GM23338 (cell line): Measurements from ENCODE around the gene ATP7A. TPM values are rescaled to one million over a fixed set of nuclear protein-coding genes. Genes with fewer than 3 reads are reported as not detected.

Experiments used
- CREB1 ChIP-seq: fragments of 250-450 bp; sonication (Bioruptor Pico); IDR thresholded peaks from 2 replicates; pipeline ENCODE4 v1.5.0; 2020; ENCODE audit warnings: low read depth, mild to moderate bottlenecking, moderate library complexity
- EZH2phosphoT487 ChIP-seq: fragments of 200-600 bp; sonication (generic); IDR thresholded peaks from one replicate; pipeline ENCODE4 v1.8.1; 2018; ENCODE audit warnings: antibody characterized with exemption; ENCODE audit not compliant: unreplicated experiment
- JUNB ChIP-seq: IDR thresholded peaks from one replicate; pipeline ENCODE4 v1.6.1; 2016; ENCODE audit warnings: antibody characterized with exemption; ENCODE audit not compliant: unreplicated experiment
- NANOG ChIP-seq: IDR thresholded peaks from 2 replicates; pipeline ENCODE4 v1.6.1; 2016; ENCODE audit warnings: antibody characterized with exemption, borderline replicate concordance
- POLR2AphosphoS5 ChIP-seq: IDR thresholded peaks from 2 replicates; pipeline ENCODE4 v1.6.1; 2016; ENCODE audit warnings: antibody characterized with exemption, low read depth
- STAT1 ChIP-seq: IDR thresholded peaks from one replicate; pipeline ENCODE4 v1.6.1; 2016; ENCODE audit warnings: antibody characterized with exemption; ENCODE audit not compliant: unreplicated experiment
- ZNF114 ChIP-seq: fragments of 250-450 bp; sonication (Bioruptor Pico); IDR thresholded peaks from 2 replicates; pipeline ENCODE4 v1.5.0; 2020; ENCODE audit warnings: mild to moderate bottlenecking, moderate library complexity
- ZNF331 ChIP-seq: fragments of 250-450 bp; sonication (Bioruptor Pico); IDR thresholded peaks from 2 replicates; pipeline ENCODE4 v1.5.0; 2020; ENCODE audit warnings: low read depth, mild to moderate bottlenecking, moderate library complexity
- polyA plus RNA-seq: library from polyadenylated mRNA; unstranded; fragments of >200 nt; fragmentation: Nextera tagmentation; extraction: Ambion mirVana; gene quantifications from 2 replicates; pipeline ENCODE4 v1.2.1, GENCODE V29; 2016
- total RNA-seq: library from RNA; depleted of rRNA; stranded (reverse); fragments of >200 nt; shearing (Covaris generic); gene quantifications from 2 replicates; pipeline ENCODE4 v1.2.3, GENCODE V29; 2014
- TF ChIP-seq, protein P1 (sequence below): fragments of 250-450 bp; sonication (Bioruptor Pico); IDR thresholded peaks from 2 replicates; pipeline ENCODE4 v1.5.0; 2020; ENCODE audit warnings: mild to moderate bottlenecking, moderate library complexity
- TF ChIP-seq, protein P2 (sequence below), 2 experiments: fragments of 200-600 bp in 1 of 2; sonication (generic) in 1 of 2; conservative IDR thresholded peaks; 2 replicates each; pipeline versions ENCODE4 v1.5.1 to v1.6.1; 2016 to 2017; ENCODE audit warnings: antibody characterized with exemption in 2 of 2, low read depth in 2 of 2, mild to moderate bottlenecking in 2 of 2, moderate library complexity in 1 of 2
- TF ChIP-seq, protein P3 (sequence below): IDR thresholded peaks from 2 replicates; pipeline ENCODE4 v1.6.1; 2016; ENCODE audit warnings: antibody characterized with exemption

ATP7A gene
- total and polyA plus RNA-seq, 2 experiments from 2014 or later = 2.2 to 3.1 TPM

DNA sequence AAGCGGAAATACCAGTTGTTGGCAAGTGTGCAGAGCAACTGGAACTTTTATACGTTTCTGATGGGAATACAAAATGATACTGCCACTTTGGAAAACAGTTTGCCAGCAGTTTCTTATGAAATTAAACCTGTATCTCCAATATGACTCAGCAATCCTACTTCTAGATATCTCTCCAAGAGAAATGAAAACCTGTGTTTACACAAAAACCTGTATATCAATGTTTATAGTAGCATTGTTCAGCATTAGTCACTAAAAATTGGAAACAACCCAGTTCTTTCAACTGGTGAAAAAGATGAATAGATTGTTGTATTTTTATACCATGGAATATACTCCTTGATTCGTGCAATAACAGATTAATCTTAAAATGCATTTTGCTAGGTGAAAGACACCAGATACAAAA lies 26.8 kb downstream of the ATP7A start (continued):
- TF ChIP-seq, protein P1, sequence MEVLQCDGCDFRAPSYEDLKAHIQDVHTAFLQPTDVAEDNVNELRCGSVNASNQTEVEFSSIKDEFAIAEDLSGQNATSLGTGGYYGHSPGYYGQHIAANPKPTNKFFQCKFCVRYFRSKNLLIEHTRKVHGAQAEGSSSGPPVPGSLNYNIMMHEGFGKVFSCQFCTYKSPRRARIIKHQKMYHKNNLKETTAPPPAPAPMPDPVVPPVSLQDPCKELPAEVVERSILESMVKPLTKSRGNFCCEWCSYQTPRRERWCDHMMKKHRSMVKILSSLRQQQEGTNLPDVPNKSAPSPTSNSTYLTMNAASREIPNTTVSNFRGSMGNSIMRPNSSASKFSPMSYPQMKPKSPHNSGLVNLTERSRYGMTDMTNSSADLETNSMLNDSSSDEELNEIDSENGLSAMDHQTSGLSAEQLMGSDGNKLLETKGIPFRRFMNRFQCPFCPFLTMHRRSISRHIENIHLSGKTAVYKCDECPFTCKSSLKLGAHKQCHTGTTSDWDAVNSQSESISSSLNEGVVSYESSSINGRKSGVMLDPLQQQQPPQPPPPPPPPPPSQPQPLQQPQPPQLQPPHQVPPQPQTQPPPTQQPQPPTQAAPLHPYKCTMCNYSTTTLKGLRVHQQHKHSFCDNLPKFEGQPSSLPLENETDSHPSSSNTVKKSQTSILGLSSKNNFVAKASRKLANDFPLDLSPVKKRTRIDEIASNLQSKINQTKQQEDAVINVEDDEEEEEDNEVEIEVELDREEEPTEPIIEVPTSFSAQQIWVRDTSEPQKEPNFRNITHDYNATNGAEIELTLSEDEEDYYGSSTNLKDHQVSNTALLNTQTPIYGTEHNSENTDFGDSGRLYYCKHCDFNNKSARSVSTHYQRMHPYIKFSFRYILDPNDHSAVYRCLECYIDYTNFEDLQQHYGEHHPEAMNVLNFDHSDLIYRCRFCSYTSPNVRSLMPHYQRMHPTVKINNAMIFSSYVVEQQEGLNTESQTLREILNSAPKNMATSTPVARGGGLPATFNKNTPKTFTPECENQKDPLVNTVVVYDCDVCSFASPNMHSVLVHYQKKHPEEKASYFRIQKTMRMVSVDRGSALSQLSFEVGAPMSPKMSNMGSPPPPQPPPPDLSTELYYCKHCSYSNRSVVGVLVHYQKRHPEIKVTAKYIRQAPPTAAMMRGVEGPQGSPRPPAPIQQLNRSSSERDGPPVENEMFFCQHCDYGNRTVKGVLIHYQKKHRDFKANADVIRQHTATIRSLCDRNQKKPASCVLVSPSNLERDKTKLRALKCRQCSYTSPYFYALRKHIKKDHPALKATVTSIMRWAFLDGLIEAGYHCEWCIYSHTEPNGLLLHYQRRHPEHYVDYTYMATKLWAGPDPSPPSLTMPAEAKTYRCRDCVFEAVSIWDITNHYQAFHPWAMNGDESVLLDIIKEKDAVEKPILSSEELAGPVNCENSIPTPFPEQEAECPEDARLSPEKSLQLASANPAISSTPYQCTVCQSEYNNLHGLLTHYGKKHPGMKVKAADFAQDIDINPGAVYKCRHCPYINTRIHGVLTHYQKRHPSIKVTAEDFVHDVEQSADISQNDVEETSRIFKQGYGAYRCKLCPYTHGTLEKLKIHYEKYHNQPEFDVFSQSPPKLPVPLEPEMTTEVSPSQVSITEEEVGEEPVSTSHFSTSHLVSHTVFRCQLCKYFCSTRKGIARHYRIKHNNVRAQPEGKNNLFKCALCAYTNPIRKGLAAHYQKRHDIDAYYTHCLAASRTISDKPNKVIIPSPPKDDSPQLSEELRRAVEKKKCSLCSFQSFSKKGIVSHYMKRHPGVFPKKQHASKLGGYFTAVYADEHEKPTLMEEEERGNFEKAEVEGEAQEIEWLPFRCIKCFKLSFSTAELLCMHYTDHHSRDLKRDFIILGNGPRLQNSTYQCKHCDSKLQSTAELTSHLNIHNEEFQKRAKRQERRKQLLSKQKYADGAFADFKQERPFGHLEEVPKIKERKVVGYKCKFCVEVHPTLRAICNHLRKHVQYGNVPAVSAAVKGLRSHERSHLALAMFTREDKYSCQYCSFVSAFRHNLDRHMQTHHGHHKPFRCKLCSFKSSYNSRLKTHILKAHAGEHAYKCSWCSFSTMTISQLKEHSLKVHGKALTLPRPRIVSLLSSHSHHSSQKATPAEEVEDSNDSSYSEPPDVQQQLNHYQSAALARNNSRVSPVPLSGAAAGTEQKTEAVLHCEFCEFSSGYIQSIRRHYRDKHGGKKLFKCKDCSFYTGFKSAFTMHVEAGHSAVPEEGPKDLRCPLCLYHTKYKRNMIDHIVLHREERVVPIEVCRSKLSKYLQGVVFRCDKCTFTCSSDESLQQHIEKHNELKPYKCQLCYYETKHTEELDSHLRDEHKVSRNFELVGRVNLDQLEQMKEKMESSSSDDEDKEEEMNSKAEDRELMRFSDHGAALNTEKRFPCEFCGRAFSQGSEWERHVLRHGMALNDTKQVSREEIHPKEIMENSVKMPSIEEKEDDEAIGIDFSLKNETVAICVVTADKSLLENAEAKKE (CRISPR knock-in tag) = no peak
- TF ChIP-seq NANOG = no peak
- TF ChIP-seq, protein P2, sequence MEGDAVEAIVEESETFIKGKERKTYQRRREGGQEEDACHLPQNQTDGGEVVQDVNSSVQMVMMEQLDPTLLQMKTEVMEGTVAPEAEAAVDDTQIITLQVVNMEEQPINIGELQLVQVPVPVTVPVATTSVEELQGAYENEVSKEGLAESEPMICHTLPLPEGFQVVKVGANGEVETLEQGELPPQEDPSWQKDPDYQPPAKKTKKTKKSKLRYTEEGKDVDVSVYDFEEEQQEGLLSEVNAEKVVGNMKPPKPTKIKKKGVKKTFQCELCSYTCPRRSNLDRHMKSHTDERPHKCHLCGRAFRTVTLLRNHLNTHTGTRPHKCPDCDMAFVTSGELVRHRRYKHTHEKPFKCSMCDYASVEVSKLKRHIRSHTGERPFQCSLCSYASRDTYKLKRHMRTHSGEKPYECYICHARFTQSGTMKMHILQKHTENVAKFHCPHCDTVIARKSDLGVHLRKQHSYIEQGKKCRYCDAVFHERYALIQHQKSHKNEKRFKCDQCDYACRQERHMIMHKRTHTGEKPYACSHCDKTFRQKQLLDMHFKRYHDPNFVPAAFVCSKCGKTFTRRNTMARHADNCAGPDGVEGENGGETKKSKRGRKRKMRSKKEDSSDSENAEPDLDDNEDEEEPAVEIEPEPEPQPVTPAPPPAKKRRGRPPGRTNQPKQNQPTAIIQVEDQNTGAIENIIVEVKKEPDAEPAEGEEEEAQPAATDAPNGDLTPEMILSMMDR (conservative IDR thresholded peaks at IDR 0.05; ENCODE audit: low read depth in 2 of 2) = no peak
- TF ChIP-seq POLR2AphosphoS5 = no peak
- no peak for TF ChIP-seq ZNF114 (CRISPR knock-in tag)
- TF ChIP-seq STAT1 = no peak
- TF ChIP-seq, protein P3, sequence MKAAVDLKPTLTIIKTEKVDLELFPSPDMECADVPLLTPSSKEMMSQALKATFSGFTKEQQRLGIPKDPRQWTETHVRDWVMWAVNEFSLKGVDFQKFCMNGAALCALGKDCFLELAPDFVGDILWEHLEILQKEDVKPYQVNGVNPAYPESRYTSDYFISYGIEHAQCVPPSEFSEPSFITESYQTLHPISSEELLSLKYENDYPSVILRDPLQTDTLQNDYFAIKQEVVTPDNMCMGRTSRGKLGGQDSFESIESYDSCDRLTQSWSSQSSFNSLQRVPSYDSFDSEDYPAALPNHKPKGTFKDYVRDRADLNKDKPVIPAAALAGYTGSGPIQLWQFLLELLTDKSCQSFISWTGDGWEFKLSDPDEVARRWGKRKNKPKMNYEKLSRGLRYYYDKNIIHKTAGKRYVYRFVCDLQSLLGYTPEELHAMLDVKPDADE = no peak
- no peak for TF ChIP-seq EZH2phosphoT487
- no peak for TF ChIP-seq ZNF331 (CRISPR knock-in tag)
- TF ChIP-seq CREB1 (CRISPR knock-in tag) = no peak
- TF ChIP-seq JUNB = no peak
